Right lobe of liver (tissue), 4 donors: ENCODE measurements around the gene SERTM1.

Source experiments
- CTCF ChIP-seq, 4 donors: fragments of 200-600 bp in 3 of 4; fragments of 450-650 bp in 1 of 4; IDR thresholded peaks; one replicate each; pipeline versions ENCODE4 v1.5.1 to v1.8.0; 2016 to 2022; ENCODE audit warnings: antibody characterized with exemption in 4 of 4, mild to moderate bottlenecking in 2 of 4
- POLR2A ChIP-seq: fragments of 450-650 bp; IDR thresholded peaks from one replicate; pipeline ENCODE4 v1.6.1; 2017; ENCODE audit warnings: antibody characterized with exemption, mild to moderate bottlenecking
- donor health status: DM: no; HTN: no; CAD: no.
- donor health status: DM: no; HTN: no; CAD: no.
- donor health status: DM: no; HTN: yes; CAD: no.

GRCh38 chr13:36718686-36719085 lies 44.9 kb downstream of the SERTM1 start:
- TF ChIP-seq CTCF (IDR thresholded peaks at IDR 0.05): no peak
- no peak for TF ChIP-seq POLR2A
